GM12878 (cell line): Measurements from ENCODE around the gene WDR64. TPM values are rescaled to one million over a fixed set of nuclear protein-coding genes. Genes with fewer than 3 reads are reported as not detected.

Experiments
- ATAC-seq: fragments of 200-7000 bp; cut with Tn5 transposase; 3 replicates; pipeline ENCODE4 v1.9.1; 2020; ENCODE audit warnings: mild to moderate bottlenecking, moderate library complexity
- BruUV-seq: library from RNA; stranded (reverse); fragments of 400-500 nt; replicated peaks from 2 replicates; lab custom pipeline; 2021; lab: Mats Ljungman, UMichigan
- CTCF ChIA-PET: fragments of 300-600 bp; sonication (Branson Sonifier 250); formaldehyde crosslinking; extraction: SDS; loops from one replicate; lab custom pipeline; 2021; ENCODE audit warnings: inconsistent platforms; lab: Yijun Ruan, JAX
- POLR2A ChIA-PET: fragments of 350-600 bp; formaldehyde crosslinking; extraction: SDS; loops from one replicate; lab custom pipeline; 2021; ENCODE audit warnings: inconsistent platforms; lab: Charles Lee
- RAD21 ChIA-PET: fragments of 300-600 bp; sonication (Branson Sonifier 250); formaldehyde crosslinking; loops from one replicate; lab custom pipeline; 2023; ENCODE audit warnings: antibody characterized with exemption; ENCODE audit not compliant: unreplicated experiment; lab: Charles Lee
- SMC1A ChIA-PET: fragments of 300-600 bp; sonication (Branson Sonifier 250); formaldehyde crosslinking; loops from one replicate; lab custom pipeline; 2023; ENCODE audit not compliant: unreplicated experiment, uncharacterized antibody; lab: Charles Lee
- DNase-seq: peaks from one replicate; pipeline ENCODE4 v3.0.0-alpha.2; 2011; ENCODE audit warnings: low read depth, low spot score
- FAIRE-seq: peaks from 3 replicates; lab custom pipeline; 2011; peaks lifted over from hg19 to GRCh38; lab: Jason Lieb, UNC
- H2AFZ ChIP-seq: 2 replicates; pipeline ENCODE4 v1.6.0; 2011; ENCODE audit warnings: low read depth, low read length, control low read depth; ENCODE audit not compliant: control insufficient read depth
- H3K27ac ChIP-seq: 2 replicates; pipeline ENCODE4 v1.5.1; 2011; ENCODE audit warnings: control low read depth; ENCODE audit not compliant: control insufficient read depth, insufficient read depth
- H3K27me3 ChIP-seq, 2 experiments: replicated peaks in 1 of 2; 2 replicates each; pipeline versions ENCODE4 v1.6.0 to v1.6.1; 2011; ENCODE audit warnings: low read length in 1 of 2; ENCODE audit not compliant: control insufficient read depth in 2 of 2, insufficient read depth in 2 of 2
- H3K36me3 ChIP-seq, 2 experiments: 2 replicates each; pipeline ENCODE4 v1.5.1; 2011; ENCODE audit warnings: low read length in 1 of 2; ENCODE audit not compliant: control insufficient read depth in 2 of 2, insufficient read depth in 2 of 2
- H3K4me1 ChIP-seq: 2 replicates; pipeline ENCODE4 v1.6.1; 2011; ENCODE audit warnings: mild to moderate bottlenecking, low read length, moderate library complexity, mixed read lengths; ENCODE audit not compliant: control insufficient read depth, insufficient read depth
- H3K4me2 ChIP-seq: 2 replicates; pipeline ENCODE4 v1.6.0; 2011; ENCODE audit warnings: control low read depth; ENCODE audit not compliant: control insufficient read depth, insufficient read depth
- H3K4me3 ChIP-seq: fragments of 200-600 bp; sonication (generic); 2 replicates; pipeline ENCODE4 v1.5.1; 2016
- H3K79me2 ChIP-seq: 2 replicates; pipeline ENCODE4 v1.6.0; 2011; ENCODE audit warnings: low read length; ENCODE audit not compliant: control insufficient read depth, insufficient read depth
- H3K9ac ChIP-seq: 2 replicates; pipeline ENCODE4 v1.8.0; 2011; ENCODE audit warnings: low read length, control low read depth, mixed read lengths; ENCODE audit not compliant: control insufficient read depth, insufficient read depth
- H3K9me3 ChIP-seq: replicated peaks from 3 replicates; pipeline ENCODE4 v1.5.1; 2011; ENCODE audit warnings: mild to moderate bottlenecking, low read length; ENCODE audit not compliant: control insufficient read depth, insufficient read depth
- H4K20me1 ChIP-seq: 2 replicates; pipeline ENCODE4 v1.6.0; 2011; ENCODE audit not compliant: control insufficient read depth, insufficient read depth
- ATF7 ChIP-seq: fragments of 450-650 bp; IDR thresholded peaks from 2 replicates; pipeline ENCODE4 v1.6.1; 2016; ENCODE audit warnings: low read depth, mild to moderate bottlenecking
- BMI1 ChIP-seq: fragments of 450-650 bp; IDR thresholded peaks from 2 replicates; pipeline ENCODE4 v1.6.1; 2016; ENCODE audit warnings: mild to moderate bottlenecking, moderate library complexity, borderline replicate concordance
- EGR1 ChIP-seq, 2 experiments: IDR thresholded peaks; 1 replicate in 1 of 2; 2 replicates in 1 of 2; pipeline ENCODE4 v1.6.1; 2011 to 2012; ENCODE audit warnings: low read depth in 2 of 2, low read length in 2 of 2, borderline replicate concordance in 1 of 2, mild to moderate bottlenecking in 1 of 2, moderate library complexity in 1 of 2
- EZH2 ChIP-seq: IDR thresholded peaks from 2 replicates; pipeline ENCODE4 v1.6.1; 2012; ENCODE audit warnings: low read depth, mild to moderate bottlenecking, control low read depth, inconsistent platforms, low read length, borderline replicate concordance; ENCODE audit not compliant: control insufficient read depth
- IKZF1 ChIP-seq: fragments of 450-650 bp; conservative IDR thresholded peaks from 2 replicates; pipeline ENCODE4 v1.6.1; 2017; ENCODE audit warnings: antibody characterized with exemption, mild to moderate bottlenecking
- NR2C1 ChIP-seq: fragments of 450-650 bp; IDR thresholded peaks from 2 replicates; pipeline ENCODE4 v1.6.1; 2017; ENCODE audit warnings: antibody characterized with exemption, mild to moderate bottlenecking, moderate library complexity
- POLR2AphosphoS5 ChIP-seq: IDR thresholded peaks from 2 replicates; pipeline ENCODE4 v1.6.1; 2011; ENCODE audit warnings: mild to moderate bottlenecking, low read length, inconsistent platforms
- SREBF1 ChIP-seq: IDR thresholded peaks from 2 replicates; pipeline ENCODE4 v1.6.1; 2012; ENCODE audit warnings: mild to moderate bottlenecking, low read length
- STAT3 ChIP-seq: IDR thresholded peaks from 2 replicates; pipeline ENCODE4 v1.6.1; 2011; ENCODE audit warnings: low read depth, low read length, improper control_type of control experiment
- YY1 ChIP-seq: IDR thresholded peaks from 2 replicates; pipeline ENCODE4 v1.6.1; 2011; ENCODE audit warnings: low read depth, mild to moderate bottlenecking, low read length
- ZNF24 ChIP-seq: fragments of 450-650 bp; IDR thresholded peaks from 2 replicates; pipeline ENCODE4 v1.6.1; 2017; ENCODE audit warnings: antibody characterized with exemption, mild to moderate bottlenecking
- WGBS: methylation state at CpG from one replicate; pipeline ENCODE4 v1.1.6; 2016; ENCODE audit warnings: low lambda C conversion rate; ENCODE audit not compliant: insufficient replicate concordance, insufficient coverage; ENCODE audit errors: missing lambda C conversion rate; 5-methylcytosine and 5-hydroxymethylcytosine counted together
- in situ Hi-C: fragments of 300-500 bp; cut with MboI; formaldehyde crosslinking; loops from 9 replicates; pipeline ENCODE4 v1.14.3; 2018; ENCODE audit warnings: mixed read lengths
- intact Hi-C: fragments of 100-400 bp; cut with micrococcal nuclease; formaldehyde crosslinking; loops from one replicate; pipeline ENCODE4 v1.14.2; 2022; ENCODE audit not compliant: unreplicated experiment
- polyA plus RNA-seq, 11 experiments: library from polyadenylated mRNA; depleted of rRNA in 4 of 11; unstranded in 6 of 11; stranded (reverse) in 5 of 11; fragments of >200 nt; fragmentation: Nextera tagmentation in 4 of 11; fragmentation: Illumina TruSeq in 1 of 11; extraction: Ambion mirVana in 4 of 11; extraction: Trizol in 1 of 11; gene quantifications; 1 replicate in 1 of 11; 2 replicates in 10 of 11; pipeline versions ENCODE4 v1.2.1 to v1.2.3, GENCODE V29; 2011 to 2016; ENCODE audit warnings: inconsistent platforms in 2 of 11, missing spikeins in 2 of 11, low read depth in 1 of 11
- total RNA-seq, 4 experiments: library from RNA; depleted of rRNA in 3 of 4; stranded (reverse); fragments of >200 nt in 3 of 4; fragmentation: Illumina TruSeq in 1 of 4; extraction: Trizol in 1 of 4; gene quantifications; 2 replicates each; pipeline versions ENCODE4 v1.2.1 to v1.2.3, GENCODE V29; 2013 to 2021
- TF ChIP-seq, protein P1 (sequence below): fragments of 450-650 bp; IDR thresholded peaks from 2 replicates; pipeline ENCODE4 v1.6.1; 2018; ENCODE audit warnings: mild to moderate bottlenecking, low read depth, moderate library complexity; ENCODE audit not compliant: partially characterized antibody
- TF ChIP-seq, protein P2 (sequence below): fragments of 450-650 bp; formaldehyde crosslinking; IDR thresholded peaks from 2 replicates; pipeline ENCODE4 v1.4.0; 2022; ENCODE audit warnings: mild to moderate bottlenecking, moderate library complexity
- TF ChIP-seq, protein P3 (sequence below): IDR thresholded peaks from 2 replicates; pipeline ENCODE4 v1.6.1; 2011; ENCODE audit warnings: borderline replicate concordance, low read depth, mild to moderate bottlenecking, moderate library complexity, mixed read lengths, low read length; ENCODE audit not compliant: insufficient read depth; ENCODE audit errors: extremely low read length

WDR64 gene
- total and polyA plus RNA-seq, 10 of the 15 experiments (the other 5 are each of a cell fraction or from before 2014, with no cell fraction given), result 0.01 TPM; not detected in 9

DNA sequence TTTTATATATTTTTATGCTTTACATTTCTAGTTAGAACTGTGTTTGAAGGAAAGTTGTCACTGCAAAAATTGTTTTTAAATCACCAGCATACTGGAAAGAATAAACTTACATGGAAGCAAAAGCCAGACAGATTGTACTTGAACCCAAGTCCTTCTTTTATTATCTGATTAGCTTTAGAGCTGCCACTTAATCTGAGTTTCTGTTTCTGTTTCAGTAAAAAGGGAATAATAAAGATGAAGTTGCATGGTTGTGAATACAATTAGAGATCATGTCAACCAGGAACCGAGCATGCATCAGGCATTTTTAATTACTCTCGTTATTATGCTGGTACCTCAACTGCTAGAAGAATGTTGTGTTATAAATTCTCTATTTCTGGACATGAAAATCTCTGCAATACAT is 119.0 kb downstream of the WDR64 start (continued):
- TF ChIP-seq, protein P1, sequence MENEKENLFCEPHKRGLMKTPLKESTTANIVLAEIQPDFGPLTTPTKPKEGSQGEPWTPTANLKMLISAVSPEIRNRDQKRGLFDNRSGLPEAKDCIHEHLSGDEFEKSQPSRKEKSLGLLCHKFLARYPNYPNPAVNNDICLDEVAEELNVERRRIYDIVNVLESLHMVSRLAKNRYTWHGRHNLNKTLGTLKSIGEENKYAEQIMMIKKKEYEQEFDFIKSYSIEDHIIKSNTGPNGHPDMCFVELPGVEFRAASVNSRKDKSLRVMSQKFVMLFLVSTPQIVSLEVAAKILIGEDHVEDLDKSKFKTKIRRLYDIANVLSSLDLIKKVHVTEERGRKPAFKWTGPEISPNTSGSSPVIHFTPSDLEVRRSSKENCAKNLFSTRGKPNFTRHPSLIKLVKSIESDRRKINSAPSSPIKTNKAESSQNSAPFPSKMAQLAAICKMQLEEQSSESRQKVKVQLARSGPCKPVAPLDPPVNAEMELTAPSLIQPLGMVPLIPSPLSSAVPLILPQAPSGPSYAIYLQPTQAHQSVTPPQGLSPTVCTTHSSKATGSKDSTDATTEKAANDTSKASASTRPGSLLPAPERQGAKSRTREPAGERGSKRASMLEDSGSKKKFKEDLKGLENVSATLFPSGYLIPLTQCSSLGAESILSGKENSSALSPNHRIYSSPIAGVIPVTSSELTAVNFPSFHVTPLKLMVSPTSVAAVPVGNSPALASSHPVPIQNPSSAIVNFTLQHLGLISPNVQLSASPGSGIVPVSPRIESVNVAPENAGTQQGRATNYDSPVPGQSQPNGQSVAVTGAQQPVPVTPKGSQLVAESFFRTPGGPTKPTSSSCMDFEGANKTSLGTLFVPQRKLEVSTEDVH, result no peak
- TF ChIP-seq SREBF1 (no peak), ZNF24 (no peak), ATF7 (no peak)
- TF ChIP-seq, protein P2, sequence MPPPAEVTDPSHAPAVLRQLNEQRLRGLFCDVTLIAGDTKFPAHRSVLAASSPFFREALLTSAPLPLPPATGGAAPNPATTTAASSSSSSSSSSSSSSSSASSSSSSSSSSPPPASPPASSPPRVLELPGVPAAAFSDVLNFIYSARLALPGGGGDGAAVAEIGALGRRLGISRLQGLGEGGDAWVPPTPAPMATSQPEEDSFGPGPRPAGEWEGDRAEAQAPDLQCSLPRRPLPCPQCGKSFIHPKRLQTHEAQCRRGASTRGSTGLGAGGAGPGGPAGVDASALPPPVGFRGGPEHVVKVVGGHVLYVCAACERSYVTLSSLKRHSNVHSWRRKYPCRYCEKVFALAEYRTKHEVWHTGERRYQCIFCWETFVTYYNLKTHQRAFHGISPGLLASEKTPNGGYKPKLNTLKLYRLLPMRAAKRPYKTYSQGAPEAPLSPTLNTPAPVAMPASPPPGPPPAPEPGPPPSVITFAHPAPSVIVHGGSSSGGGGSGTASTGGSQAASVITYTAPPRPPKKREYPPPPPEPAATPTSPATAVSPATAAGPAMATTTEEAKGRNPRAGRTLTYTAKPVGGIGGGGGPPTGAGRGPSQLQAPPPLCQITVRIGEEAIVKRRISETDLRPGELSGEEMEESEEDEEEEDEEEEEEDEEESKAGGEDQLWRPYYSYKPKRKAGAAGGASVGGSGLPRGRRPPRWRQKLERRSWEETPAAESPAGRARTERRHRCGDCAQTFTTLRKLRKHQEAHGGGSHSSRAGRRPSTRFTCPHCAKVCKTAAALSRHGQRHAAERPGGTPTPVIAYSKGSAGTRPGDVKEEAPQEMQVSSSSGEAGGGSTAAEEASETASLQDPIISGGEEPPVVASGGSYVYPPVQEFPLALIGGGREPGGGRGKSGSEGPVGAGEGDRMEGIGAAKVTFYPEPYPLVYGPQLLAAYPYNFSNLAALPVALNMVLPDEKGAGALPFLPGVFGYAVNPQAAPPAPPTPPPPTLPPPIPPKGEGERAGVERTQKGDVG (CRISPR knock-in tag), result no peak

DNA sequence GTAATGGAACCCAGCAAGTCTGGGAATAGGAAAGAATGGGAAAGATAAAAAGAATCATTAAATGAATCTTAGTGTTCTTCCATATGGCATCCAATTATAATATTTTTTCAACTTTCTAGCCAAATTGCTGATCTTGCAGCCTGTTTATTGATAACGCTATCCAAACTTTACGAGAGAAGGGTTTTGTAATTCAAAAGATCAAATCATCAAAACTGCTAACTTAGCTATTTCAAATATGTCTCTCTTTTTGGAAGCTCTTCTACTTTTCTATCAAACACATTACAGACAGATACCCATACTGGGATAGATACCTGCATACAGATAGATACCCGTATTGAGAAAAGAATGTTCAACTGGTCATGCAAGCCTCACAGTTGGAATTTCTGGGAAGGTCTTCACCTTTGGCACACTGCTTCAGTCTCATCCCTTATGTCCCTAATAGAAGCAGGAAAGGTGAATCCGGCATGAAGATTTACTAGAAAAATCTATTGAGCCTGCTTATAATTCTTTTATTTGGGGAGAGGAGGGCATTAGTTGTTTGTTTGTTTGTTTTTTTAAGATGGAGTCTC is 120.9 kb downstream of the WDR64 start:
- POLR2A ChIA-PET, result no interaction called here
- FAIRE-seq (no peak), ATAC-seq (no peak), DNase-seq (no peak)
- Histone ChIP-seq H3K79me2 (no peaks in the 10 kb centered on the region), H3K9ac (no peak overlapping the region), H3K27ac (no peak overlapping the region), H3K9me3 (no peaks in the 10 kb centered on the region), H3K27me3 (no peaks in the 10 kb centered on the region), H4K20me1 (no peaks in the 10 kb centered on the region), H3K36me3 (no peaks in the 10 kb centered on the region), H3K4me2 (no peak overlapping the region), H3K4me1 (no peaks in the 10 kb centered on the region), H2AFZ (no peak overlapping the region), H3K4me3 (no peak overlapping the region)
- BruUV-seq, result no TSS peak
- 92% methylated on average over 4 of the region's 4 CpGs for WGBS
- RAD21 ChIA-PET, result no interaction called here
- CTCF ChIA-PET, result interaction anchor here (0.8 kb wide), 1 partner anchor 10 kb away, joined by 3 read pairs; no protein-coding TSS in a partner anchor
- intact Hi-C loops (no loop called here), in situ Hi-C loops (no loop called here)
- SMC1A ChIA-PET, result no interaction called here
- TF ChIP-seq POLR2AphosphoS5 (no peak), BMI1 (no peak), NR2C1 (no peak), YY1 (no peak), EGR1 (IDR thresholded peaks at IDR 0.05; ENCODE audit: borderline replicate concordance in 1 of 2, low read depth in 2 of 2, low read length in 2 of 2) (no peak), STAT3 (no peak), EZH2 (no peak), IKZF1 (no peak)
- TF ChIP-seq, protein P3, sequence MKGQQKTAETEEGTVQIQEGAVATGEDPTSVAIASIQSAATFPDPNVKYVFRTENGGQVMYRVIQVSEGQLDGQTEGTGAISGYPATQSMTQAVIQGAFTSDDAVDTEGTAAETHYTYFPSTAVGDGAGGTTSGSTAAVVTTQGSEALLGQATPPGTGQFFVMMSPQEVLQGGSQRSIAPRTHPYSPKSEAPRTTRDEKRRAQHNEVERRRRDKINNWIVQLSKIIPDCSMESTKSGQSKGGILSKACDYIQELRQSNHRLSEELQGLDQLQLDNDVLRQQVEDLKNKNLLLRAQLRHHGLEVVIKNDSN, result no peak
